ENCODE data around the gene APMAP.

DNA sequence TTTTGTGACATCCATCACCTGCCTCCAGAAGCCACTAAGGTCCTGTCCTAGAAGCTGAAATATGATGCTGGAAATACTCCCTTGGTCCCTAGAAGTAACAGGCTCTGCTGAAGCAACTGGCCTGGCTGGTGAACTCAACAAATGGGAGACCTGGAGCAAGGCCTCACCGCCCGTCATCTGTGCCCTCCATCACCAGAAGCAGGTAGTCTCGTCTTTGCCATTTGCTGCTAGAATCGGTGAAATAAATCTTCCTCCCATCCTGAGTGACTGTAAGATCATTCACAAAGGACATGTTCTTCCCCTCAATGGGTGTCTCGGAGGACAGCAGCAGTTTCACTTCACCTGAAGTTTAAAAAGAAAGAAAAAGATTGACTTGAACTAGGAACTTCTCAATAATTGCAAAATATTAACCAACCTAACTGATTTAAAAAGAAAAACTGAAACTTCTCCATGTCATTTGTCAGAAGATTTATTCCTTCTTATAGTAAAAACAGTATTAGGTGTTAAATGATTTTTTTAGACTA, 22.5 kb downstream of the APMAP start:
- TF ChIP-seq, protein P1, sequence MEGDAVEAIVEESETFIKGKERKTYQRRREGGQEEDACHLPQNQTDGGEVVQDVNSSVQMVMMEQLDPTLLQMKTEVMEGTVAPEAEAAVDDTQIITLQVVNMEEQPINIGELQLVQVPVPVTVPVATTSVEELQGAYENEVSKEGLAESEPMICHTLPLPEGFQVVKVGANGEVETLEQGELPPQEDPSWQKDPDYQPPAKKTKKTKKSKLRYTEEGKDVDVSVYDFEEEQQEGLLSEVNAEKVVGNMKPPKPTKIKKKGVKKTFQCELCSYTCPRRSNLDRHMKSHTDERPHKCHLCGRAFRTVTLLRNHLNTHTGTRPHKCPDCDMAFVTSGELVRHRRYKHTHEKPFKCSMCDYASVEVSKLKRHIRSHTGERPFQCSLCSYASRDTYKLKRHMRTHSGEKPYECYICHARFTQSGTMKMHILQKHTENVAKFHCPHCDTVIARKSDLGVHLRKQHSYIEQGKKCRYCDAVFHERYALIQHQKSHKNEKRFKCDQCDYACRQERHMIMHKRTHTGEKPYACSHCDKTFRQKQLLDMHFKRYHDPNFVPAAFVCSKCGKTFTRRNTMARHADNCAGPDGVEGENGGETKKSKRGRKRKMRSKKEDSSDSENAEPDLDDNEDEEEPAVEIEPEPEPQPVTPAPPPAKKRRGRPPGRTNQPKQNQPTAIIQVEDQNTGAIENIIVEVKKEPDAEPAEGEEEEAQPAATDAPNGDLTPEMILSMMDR (IDR thresholded peaks at IDR 0.05 in 4 of 5, conservative IDR thresholded peaks at IDR 0.05 in 1 of 5) = no peak
- no peak for TF ChIP-seq POLR2A (IDR thresholded peaks at IDR 0.05)

Measured in gastrocnemius medialis (tissue), 4 donors.